CD4-positive, alpha-beta T cell treated with Interleukin-15 for 1 hour (primary cell): Measurements from ENCODE around the gene LLGL2.

Experiments
- DNase-seq: peaks from one replicate; pipeline ENCODE4 v3.0.0-alpha.2; 2020

The LLGL2 gene

GRCh38 chr17:75491680-75492079 is 33.8 kb upstream of the LLGL2 start:
- no peak for DNase-seq

GRCh38 chr17:75492555-75493168 is 32.8 kb upstream of the LLGL2 start:
- DNase-seq, result no peak

- no peak for DNase-seq
Measured at GRCh38 chr17:75493476-75494129, 31.9 kb upstream of the LLGL2 start.

GRCh38 chr17:75494326-75494877 is 31.1 kb upstream of the LLGL2 start:
- no peak for DNase-seq

GRCh38 chr17:75496005-75496404 is 29.5 kb upstream of the LLGL2 start:
- DNase-seq, result no peak

GRCh38 chr17:75498039-75498725 is 27.3 kb upstream of the LLGL2 start:
- no peak for DNase-seq

- no peak for DNase-seq
Measured at GRCh38 chr17:75498726-75499213, 26.7 kb upstream of the LLGL2 start.

GRCh38 chr17:75499313-75500022 is 26.0 kb upstream of the LLGL2 start:
- no peak for DNase-seq

- DNase-seq, result no peak
Measured at GRCh38 chr17:75500419-75501216, 24.9 kb upstream of the LLGL2 start.

GRCh38 chr17:75501378-75502071 is 24.0 kb upstream of the LLGL2 start:
- no peak for DNase-seq

- DNase-seq, result no peak
Measured at GRCh38 chr17:75502072-75502720, 23.3 kb upstream of the LLGL2 start.

GRCh38 chr17:75502721-75503329 is 22.7 kb upstream of the LLGL2 start:
- no peak for DNase-seq

- DNase-seq, result no peak
Measured at GRCh38 chr17:75503337-75503950, 22.1 kb upstream of the LLGL2 start.

- no peak for DNase-seq
Measured at GRCh38 chr17:75503976-75504346, 21.5 kb upstream of the LLGL2 start.

- peak; percentile 48 for DNase-seq
Measured at GRCh38 chr17:75504347-75505151, 20.9 kb upstream of the LLGL2 start.

GRCh38 chr17:75505152-75505409 is 20.4 kb upstream of the LLGL2 start:
- DNase-seq, result no peak

- no peak for DNase-seq
Measured at GRCh38 chr17:75505640-75506039, 19.9 kb upstream of the LLGL2 start.

- no peak for DNase-seq
Measured at GRCh38 chr17:75506134-75506533, 19.4 kb upstream of the LLGL2 start.

- DNase-seq, result no peak
Measured at GRCh38 chr17:75506888-75507287, 18.6 kb upstream of the LLGL2 start.
